Body of pancreas (tissue), 4 donors: ENCODE data around the gene C7orf25. TPM values are rescaled to one million over a fixed set of nuclear protein-coding genes. Genes with fewer than 3 reads are reported as not detected.

Source experiments
- ATAC-seq: fragments of 150-250 bp; one replicate; pipeline ENCODE4 v1.9.1; 2016
- DNase-seq, 4 donors: peaks; one replicate each; pipeline ENCODE4 v3.0.0-alpha.2; 2019
- H3K27ac ChIP-seq, 4 donors: fragments of 200-600 bp; sonication (generic); 1 replicate in 3 of 4; 2 replicates in 1 of 4; pipeline versions ENCODE4 v1.5.1 to v1.6.1; 2016 to 2019; ENCODE audit warnings: mild to moderate bottlenecking in 1 of 4, mixed read lengths in 1 of 4, moderate library complexity in 1 of 4
- H3K27me3 ChIP-seq, 2 donors: fragments of 200-600 bp; sonication (generic); one replicate each; pipeline ENCODE4 v1.6.0; 2016; ENCODE audit warnings: mild to moderate bottlenecking in 1 of 2
- H3K36me3 ChIP-seq, 2 donors: fragments of 200-600 bp; sonication (generic); replicated peaks in 1 of 2; 2 replicates each; pipeline ENCODE4 v1.5.1; 2016; ENCODE audit warnings: low read depth in 2 of 2; ENCODE audit not compliant: insufficient read depth in 1 of 2
- H3K4me1 ChIP-seq: fragments of 200-600 bp; sonication (generic); one replicate; pipeline ENCODE4 v1.6.0; 2016
- H3K4me3 ChIP-seq, 2 donors: fragments of 200-600 bp; sonication (generic); 1 replicate in 1 of 2; 2 replicates in 1 of 2; pipeline ENCODE4 v1.5.1; 2016 to 2019
- H3K9me3 ChIP-seq, 3 donors: fragments of 200-600 bp; sonication (generic); 1 replicate in 2 of 3; 2 replicates in 1 of 3; pipeline ENCODE4 v1.5.1; 2016
- CTCF ChIP-seq, 7 experiments: fragments of 450-650 bp in 4 of 7; fragments of 200-600 bp in 3 of 7; sonication (generic) in 3 of 7; IDR thresholded peaks; one replicate each; pipeline ENCODE4 v1.5.1; 2016 to 2019; ENCODE audit warnings: antibody characterized with exemption in 7 of 7
- POLR2A ChIP-seq, 3 donors: fragments of 450-650 bp; IDR thresholded peaks; one replicate each; pipeline ENCODE4 v1.6.1; 2016; ENCODE audit warnings: antibody characterized with exemption in 3 of 3, mild to moderate bottlenecking in 2 of 3
- WGBS, 2 donors: methylation state at CpG; one replicate each; pipeline ENCODE4 v1.1.5; 2017; 5-methylcytosine and 5-hydroxymethylcytosine counted together
- intact Hi-C: fragments of 100-400 bp; cut with DNase I; formaldehyde crosslinking; loops from one replicate; pipeline ENCODE4 v1.15.1; 2023
- total RNA-seq, 2 donors: library from RNA; depleted of rRNA; stranded (reverse); fragments of >200 nt; gene quantifications; one replicate each; pipeline ENCODE4 v1.1.0, GENCODE V29; 2016

The C7orf25 gene
- total RNA-seq, 2 donors from 2014 or later: 4.9 to 6.0 TPM

DNA sequence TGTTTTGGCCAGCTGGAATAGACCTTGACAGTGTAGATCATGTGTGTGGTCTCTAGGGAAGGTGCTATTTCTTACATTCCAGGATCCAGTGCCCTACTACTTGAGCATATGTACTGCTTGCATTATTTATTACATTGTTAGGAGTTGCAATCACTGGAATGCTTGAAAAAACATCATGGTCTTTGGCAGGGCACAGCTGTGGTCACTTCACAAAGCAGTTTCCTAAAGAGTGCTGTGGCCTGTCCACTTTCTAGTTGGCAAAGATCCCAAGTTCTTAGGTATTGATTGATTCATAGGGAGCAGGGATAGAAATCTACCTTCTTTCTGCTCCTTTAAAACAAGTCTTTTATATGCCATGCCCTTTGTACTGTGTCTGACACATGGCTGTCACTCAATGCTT is 4.6 kb downstream of the C7orf25 start:
- no peaks in the 10 kb centered on the region for H3K9me3 ChIP-seq

GRCh38 chr7:42906181-42906580 is 5.7 kb downstream of the C7orf25 start:
- intact Hi-C loops: no loop called here
- Histone ChIP-seq H3K4me1 (peaks cover 40% of the 10 kb centered on the region), H3K9me3 (no peaks in the 10 kb centered on the region), H3K27me3 (no peaks in the 10 kb centered on the region), H3K4me3 (no peak overlapping the region), H3K27ac (no peak overlapping the region), H3K36me3 (no peaks in the 10 kb centered on the region)
- TF ChIP-seq CTCF (IDR thresholded peaks at IDR 0.05): no peak
- no peak for TF ChIP-seq POLR2A (IDR thresholded peaks at IDR 0.05)
- ATAC-seq: no peak
- 94 to 100% methylated on average over 1 of the region's 1 CpG for WGBS, 2 donors
- DNase-seq: no peak

More for the DNA sequence above, 4.6 kb downstream of the C7orf25 start:
- H3K36me3 ChIP-seq: no peaks in the 10 kb centered on the region
- H3K27me3 ChIP-seq: no peaks in the 10 kb centered on the region
- ATAC-seq (no peak), DNase-seq (no peak)
- no peak overlapping the region for H3K27ac ChIP-seq
- H3K4me1 ChIP-seq: peaks cover 43% of the 10 kb centered on the region
- TF ChIP-seq POLR2A (IDR thresholded peaks at IDR 0.05) (no peak), CTCF (IDR thresholded peaks at IDR 0.05) (no peak)
- intact Hi-C loops: no loop called here
- H3K4me3 ChIP-seq: no peak overlapping the region

- no peaks in the 10 kb centered on the region for H3K9me3 ChIP-seq
- no peaks in the 10 kb centered on the region for H3K36me3 ChIP-seq
- peaks cover 1% of the 10 kb centered on the region for H3K4me1 ChIP-seq
- H3K4me3 ChIP-seq: no peak overlapping the region
- H3K27ac ChIP-seq: no peak overlapping the region
- H3K27me3 ChIP-seq: no peaks in the 10 kb centered on the region
- TF ChIP-seq POLR2A (IDR thresholded peaks at IDR 0.05): no peak
- no peak for TF ChIP-seq CTCF (IDR thresholded peaks at IDR 0.05)
- 51 to 61% methylated on average over 3 of the region's 3 CpGs for WGBS, 2 donors
- ATAC-seq (no peak), DNase-seq (no peak)
- intact Hi-C loops: no loop called here
These were observed 9.5 kb downstream of the C7orf25 start for GRCh38 chr7:42902331-42902730.

DNA sequence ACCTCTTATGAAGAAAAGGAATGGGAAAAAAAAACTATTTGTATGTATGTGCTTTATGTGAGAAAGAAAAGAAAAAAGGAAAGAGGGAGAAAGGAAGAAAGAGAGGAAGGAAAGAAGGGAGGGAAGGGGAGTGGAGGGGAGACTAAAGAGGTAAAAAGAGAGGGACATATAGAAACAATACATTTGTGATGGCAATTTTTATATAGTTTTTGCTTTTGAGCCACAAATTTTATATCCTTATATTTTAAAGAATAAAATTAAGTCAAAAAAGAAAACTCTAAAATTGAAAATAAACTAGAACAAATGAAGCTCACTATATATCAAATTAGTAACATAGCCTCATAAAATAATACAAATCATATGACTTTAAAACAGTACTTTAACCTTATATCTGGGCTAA is 11.0 kb downstream of the C7orf25 start:
- no peaks in the 10 kb centered on the region for H3K36me3 ChIP-seq
- no peak overlapping the region for H3K27ac ChIP-seq
- DNase-seq (no peak), ATAC-seq (no peak)
- H3K4me1 ChIP-seq: no peaks in the 10 kb centered on the region
- no peaks in the 10 kb centered on the region for H3K27me3 ChIP-seq
- no peak overlapping the region for H3K4me3 ChIP-seq
- intact Hi-C loops: no loop called here
- no peak for TF ChIP-seq POLR2A (IDR thresholded peaks at IDR 0.05)
- TF ChIP-seq CTCF (IDR thresholded peaks at IDR 0.05): no peak
- H3K9me3 ChIP-seq: no peaks in the 10 kb centered on the region

GRCh38 chr7:42893346-42894240 is 18.3 kb downstream of the C7orf25 start:
- no peak overlapping the region for H3K27ac ChIP-seq
- DNase-seq (no peak), ATAC-seq (no peak)
- no peaks in the 10 kb centered on the region for H3K4me1 ChIP-seq
- no peaks in the 10 kb centered on the region for H3K36me3 ChIP-seq
- no peaks in the 10 kb centered on the region for H3K27me3 ChIP-seq
- H3K4me3 ChIP-seq: no peak overlapping the region
- intact Hi-C loops: no loop called here
- TF ChIP-seq CTCF (IDR thresholded peaks at IDR 0.05): no peak
- WGBS, 2 donors: 89 to 90% methylated on average over 9 of the region's 9 CpGs
- no peaks in the 10 kb centered on the region for H3K9me3 ChIP-seq
